ENCODE results near the gene GAL. TPM values are rescaled to one million over a fixed set of nuclear protein-coding genes. Genes with fewer than 3 reads are reported as not detected.
"Not testable (repeated sequence)": the region's sequence is repeated elsewhere in the genome, so short reads cannot be mapped to it uniquely, and the experiment has no call there.

GAL gene
- total RNA-seq, result 1.5 and 2.2 TPM in 2 replicates
- long read RNA-seq, partial matches to known transcripts, result 0 of 1 reads
- long read RNA-seq, other reads (novel, unspliced or antisense), result 0 of 1 reads

DNA sequence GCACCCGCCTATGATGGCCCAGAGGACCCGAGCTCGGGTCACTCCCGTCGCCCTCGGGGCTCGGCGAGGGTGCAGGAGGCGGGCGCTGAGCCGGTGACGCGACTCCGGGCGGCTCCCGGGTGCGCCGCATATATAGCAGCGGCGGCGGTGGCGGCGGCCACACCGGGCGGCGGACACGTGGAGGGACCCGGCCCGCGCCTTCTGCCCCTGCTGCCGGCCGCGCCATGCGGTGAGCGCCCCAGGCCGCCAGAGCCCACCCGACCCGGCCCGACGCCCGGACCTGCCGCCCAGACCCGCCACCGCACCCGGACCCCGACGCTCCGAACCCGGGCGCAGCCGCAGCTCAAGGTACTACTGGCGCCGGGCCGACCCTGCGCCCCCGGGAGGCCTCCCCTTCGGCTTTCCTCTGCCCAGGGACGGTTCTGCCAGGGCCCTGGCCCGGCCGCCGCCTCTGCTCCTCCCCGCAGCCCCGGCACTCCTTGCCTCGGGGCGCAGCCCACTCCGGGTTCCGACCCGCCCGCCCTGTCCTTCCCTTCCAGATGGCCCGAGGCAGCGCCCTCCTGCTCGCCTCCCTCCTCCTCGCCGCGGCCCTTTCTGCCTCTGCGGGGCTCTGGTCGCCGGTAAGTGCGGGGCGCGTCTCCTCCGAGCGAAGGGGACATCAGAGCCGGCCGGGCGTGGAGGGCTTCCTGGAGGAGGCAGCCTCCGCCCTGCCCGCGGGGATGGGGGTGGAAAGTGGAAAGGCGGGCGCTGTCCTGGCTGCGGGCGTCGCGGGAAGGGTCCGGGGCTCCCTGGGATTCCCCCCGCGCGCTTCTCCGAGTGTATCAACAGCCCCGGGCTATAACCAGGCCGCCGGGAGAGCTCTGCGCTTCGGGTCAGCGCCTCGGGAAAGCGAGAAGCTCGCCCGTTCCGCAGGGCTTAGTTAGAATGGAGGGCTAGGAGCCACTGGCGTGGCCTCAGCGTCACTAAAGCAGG is at the start of gene GAL:
Gene GAL, plus strand, starts transcription at position 160 of the 972 bp plus-strand sequence. Its CDS starts 380 bp downstream, at position 540.
- Mint-ChIP-seq H3K9me3 (ENCODE audit: low read depth) (no peaks in the 10 kb centered on the region), H3K4me3 (ENCODE audit: low read depth) (peak within 1 kb of the TSS; percentile 16), H3K4me1 (ENCODE audit: low read depth) (peaks cover 19% of the 10 kb centered on the region), H3K27ac (no peak within 1 kb of the TSS), H3K27me3 (peaks cover 72% of the 10 kb centered on the region), H3K36me3 (ENCODE audit: insufficient read depth) (no peaks in the 10 kb centered on the region)
- no peak for DNase-seq (ENCODE audit: low spot score, unreplicated experiment)
- no peak for TF ChIP-seq CTCF (IDR thresholded peaks at IDR 0.05; ENCODE audit: unreplicated experiment)

DNA sequence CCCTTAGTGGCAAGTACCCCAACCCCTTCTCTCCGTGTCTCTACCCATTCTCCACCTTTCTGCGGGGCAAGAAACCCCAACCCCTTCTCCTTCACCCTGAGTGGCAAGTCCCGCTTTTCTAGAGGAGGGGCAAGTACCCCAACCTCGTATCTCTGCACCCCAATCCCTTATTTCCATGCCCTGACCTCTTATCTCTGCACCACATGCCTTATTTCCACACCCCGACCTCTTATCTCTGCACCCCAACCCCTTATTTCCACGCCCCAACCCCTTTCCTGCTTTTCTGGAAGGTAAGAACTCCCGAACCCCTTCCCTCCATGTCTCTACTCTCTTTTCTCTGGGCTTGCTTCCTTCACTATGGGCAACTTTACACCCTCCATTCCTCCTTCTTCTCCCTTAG is 49.7 kb upstream of the GAL start:
- H3K4me3 Mint-ChIP-seq (ENCODE audit: low read depth); H3K9me3 Mint-ChIP-seq (ENCODE audit: low read depth); H3K4me1 Mint-ChIP-seq (ENCODE audit: low read depth): not testable (repeated sequence)

DNA sequence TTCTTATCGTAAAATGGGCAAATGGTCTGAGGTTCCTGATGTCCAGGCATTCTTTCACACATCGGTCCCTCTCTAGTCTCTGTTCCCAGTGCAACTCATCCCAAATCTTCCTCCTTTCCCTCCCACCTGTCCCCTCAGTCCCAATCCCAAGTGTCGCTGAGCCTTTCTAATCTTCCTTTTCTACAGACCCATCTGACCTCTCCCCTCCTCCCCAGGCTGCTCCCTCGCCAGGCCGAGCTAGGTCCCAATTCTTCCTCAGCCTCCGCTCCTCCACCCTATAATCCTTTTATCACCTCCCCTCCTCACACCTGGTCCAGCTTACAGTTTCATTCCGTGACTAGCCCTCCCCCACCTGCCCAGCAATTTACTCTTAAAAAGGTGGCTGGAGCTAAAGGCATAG is 49.2 kb upstream of the GAL start:
- not testable (repeated sequence) for H3K4me3 Mint-ChIP-seq (ENCODE audit: low read depth); H3K9me3 Mint-ChIP-seq (ENCODE audit: low read depth); DNase-seq (ENCODE audit: low spot score, unreplicated experiment); H3K27ac Mint-ChIP-seq; H3K4me1 Mint-ChIP-seq (ENCODE audit: low read depth); H3K36me3 Mint-ChIP-seq (ENCODE audit: insufficient read depth)
- peaks cover 46% of the 10 kb centered on the region for H3K27me3 Mint-ChIP-seq

More for the DNA sequence above, 49.7 kb upstream of the GAL start:
- H3K27me3 Mint-ChIP-seq, result peaks cover 43% of the 10 kb centered on the region
- DNase-seq (ENCODE audit: low spot score, unreplicated experiment); H3K36me3 Mint-ChIP-seq (ENCODE audit: insufficient read depth); H3K27ac Mint-ChIP-seq: not testable (repeated sequence)

DNA sequence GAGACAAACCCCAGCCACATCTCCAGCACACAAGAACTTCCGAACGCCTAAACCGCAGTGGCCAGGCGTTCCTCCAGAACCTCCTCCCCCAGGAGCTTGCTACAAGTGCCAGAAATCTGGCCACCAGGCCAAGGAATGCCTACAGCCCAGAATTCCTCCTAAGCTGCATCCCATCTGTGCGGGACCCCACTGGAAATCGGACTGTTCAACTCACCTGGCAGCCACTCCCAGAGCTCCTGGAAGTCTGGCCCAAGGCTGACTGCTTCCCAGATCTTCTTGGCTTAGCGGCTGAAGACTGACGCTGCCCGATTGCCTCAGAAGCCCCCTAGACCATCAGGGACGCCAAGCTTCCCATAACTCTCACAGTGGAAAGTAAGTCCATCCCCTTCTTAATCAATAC is 48.5 kb upstream of the GAL start:
- H3K27ac Mint-ChIP-seq; H3K9me3 Mint-ChIP-seq (ENCODE audit: low read depth); H3K36me3 Mint-ChIP-seq (ENCODE audit: insufficient read depth); DNase-seq (ENCODE audit: low spot score, unreplicated experiment); H3K4me1 Mint-ChIP-seq (ENCODE audit: low read depth); H3K4me3 Mint-ChIP-seq (ENCODE audit: low read depth): not testable (repeated sequence)
- H3K27me3 Mint-ChIP-seq, result peaks cover 51% of the 10 kb centered on the region

GRCh38 chr11:68639322-68639721 is 45.0 kb upstream of the GAL start:
- H3K36me3 Mint-ChIP-seq (ENCODE audit: insufficient read depth); H3K9me3 Mint-ChIP-seq (ENCODE audit: low read depth); H3K27ac Mint-ChIP-seq; H3K4me1 Mint-ChIP-seq (ENCODE audit: low read depth); H3K4me3 Mint-ChIP-seq (ENCODE audit: low read depth); DNase-seq (ENCODE audit: low spot score, unreplicated experiment): not testable (repeated sequence)
- peaks cover 50% of the 10 kb centered on the region for H3K27me3 Mint-ChIP-seq

DNA sequence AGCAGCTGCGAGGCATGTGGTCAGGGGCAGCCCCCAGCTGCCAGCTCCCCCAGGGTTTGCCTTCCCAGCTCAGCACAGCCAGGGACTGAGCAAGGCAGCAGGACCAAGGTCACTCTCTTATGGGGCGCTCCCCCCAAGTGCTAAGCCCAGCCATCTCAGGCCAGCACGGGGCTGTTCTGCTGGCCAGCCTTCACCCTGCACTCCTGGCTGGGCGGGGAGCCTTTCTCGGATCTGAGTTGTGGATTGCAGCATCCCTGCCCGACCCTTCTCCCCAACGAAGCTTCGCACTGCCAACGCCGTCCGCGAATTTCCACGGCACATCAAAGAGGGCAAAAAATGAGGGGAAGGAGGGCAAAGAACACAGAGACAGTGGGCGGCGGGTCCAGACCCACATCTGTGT is 42.5 kb upstream of the GAL start:
- H3K4me3 Mint-ChIP-seq (ENCODE audit: low read depth), result no peak overlapping the region
- H3K27me3 Mint-ChIP-seq, result peaks cover 28% of the 10 kb centered on the region
- H3K4me1 Mint-ChIP-seq (ENCODE audit: low read depth), result no peaks in the 10 kb centered on the region
- peaks cover 7% of the 10 kb centered on the region for H3K9me3 Mint-ChIP-seq (ENCODE audit: low read depth)
- no peak overlapping the region for H3K27ac Mint-ChIP-seq
- H3K36me3 Mint-ChIP-seq (ENCODE audit: insufficient read depth), result no peaks in the 10 kb centered on the region
- no peak for DNase-seq (ENCODE audit: low spot score, unreplicated experiment)
- no peak for TF ChIP-seq CTCF (IDR thresholded peaks at IDR 0.05; ENCODE audit: unreplicated experiment)

- H3K4me3 Mint-ChIP-seq (ENCODE audit: low read depth), result no peak overlapping the region
- H3K36me3 Mint-ChIP-seq (ENCODE audit: insufficient read depth), result no peaks in the 10 kb centered on the region
- H3K4me1 Mint-ChIP-seq (ENCODE audit: low read depth), result no peaks in the 10 kb centered on the region
- H3K27me3 Mint-ChIP-seq, result peaks cover 23% of the 10 kb centered on the region
- peaks cover 12% of the 10 kb centered on the region for H3K9me3 Mint-ChIP-seq (ENCODE audit: low read depth)
- no peak overlapping the region for H3K27ac Mint-ChIP-seq
- TF ChIP-seq CTCF (IDR thresholded peaks at IDR 0.05; ENCODE audit: unreplicated experiment), result no peak
- DNase-seq (ENCODE audit: low spot score, unreplicated experiment), result no peak
These were observed 40.8 kb upstream of the GAL start for GRCh38 chr11:68643585-68643984.

Measured in progenitor cell of endocrine pancreas (in vitro differentiated cells).